Glomerular visceral epithelial cell (primary cell): ENCODE data around the gene OLFML1.

ENCODE experiments used
- DNase-seq: peaks from one replicate; pipeline ENCODE4 v3.0.0-alpha.2; 2016; ENCODE audit errors: extremely low spot score

The OLFML1 gene

DNA sequence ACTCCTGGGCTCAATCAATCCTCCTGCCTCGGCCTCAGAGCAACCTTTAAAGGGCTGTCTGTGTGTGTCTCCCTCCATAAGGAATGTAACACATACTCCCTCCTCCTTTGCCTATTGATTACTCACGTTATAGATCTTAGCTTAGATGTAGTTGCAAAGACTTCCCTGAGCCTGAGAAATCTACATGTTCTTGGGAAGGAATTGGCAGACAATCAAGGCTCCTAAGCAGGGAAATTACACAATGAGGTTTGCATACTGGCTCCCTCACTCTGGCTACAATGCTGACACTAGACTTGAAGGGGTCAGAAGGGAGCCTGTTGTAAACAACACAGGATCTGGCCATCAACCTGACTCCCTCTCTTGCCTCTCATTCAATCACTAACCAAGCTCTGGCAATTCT lies 5.2 kb upstream of the OLFML1 start:
- DNase-seq = no peak

DNA sequence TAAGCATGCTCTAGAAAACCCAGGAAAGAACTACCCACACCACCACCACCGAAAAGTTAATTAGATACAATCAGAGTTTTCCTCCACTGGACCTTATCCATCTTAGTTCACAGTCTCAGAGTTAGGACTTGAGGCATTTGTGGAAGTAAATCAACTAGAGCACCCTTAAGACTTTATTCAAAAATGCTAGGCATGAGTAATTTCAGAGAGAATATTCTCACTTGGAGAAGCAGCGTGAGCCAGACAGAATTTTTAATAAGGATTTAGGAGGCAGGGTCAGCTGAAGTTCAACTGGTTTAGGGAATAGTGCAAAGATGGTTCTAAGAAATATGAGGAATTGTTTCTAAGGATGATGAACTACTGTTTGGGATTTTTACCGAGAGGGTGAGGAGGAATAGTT lies 1.2 kb upstream of the OLFML1 start:
- DNase-seq = no peak

DNA sequence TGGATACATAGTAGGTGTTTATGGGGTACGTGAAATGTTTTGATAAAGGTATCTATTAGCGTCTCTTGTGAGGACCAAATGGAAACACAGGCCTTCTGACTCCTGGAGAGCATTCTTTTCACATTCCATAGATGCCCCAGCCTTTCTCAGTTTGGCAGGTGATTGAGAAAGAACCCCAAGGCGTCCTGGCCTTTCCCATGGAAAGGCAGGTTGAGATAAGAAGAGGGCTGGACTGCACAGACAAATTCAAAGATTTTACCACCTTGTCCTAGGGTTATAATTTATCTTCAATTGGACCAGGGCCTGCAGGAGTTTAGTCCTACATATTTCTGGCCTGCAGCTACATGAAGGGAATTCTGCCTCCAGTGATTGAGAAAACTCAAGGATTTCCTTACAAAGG lies 661 bp upstream of the OLFML1 start:
- no peak for DNase-seq

DNA sequence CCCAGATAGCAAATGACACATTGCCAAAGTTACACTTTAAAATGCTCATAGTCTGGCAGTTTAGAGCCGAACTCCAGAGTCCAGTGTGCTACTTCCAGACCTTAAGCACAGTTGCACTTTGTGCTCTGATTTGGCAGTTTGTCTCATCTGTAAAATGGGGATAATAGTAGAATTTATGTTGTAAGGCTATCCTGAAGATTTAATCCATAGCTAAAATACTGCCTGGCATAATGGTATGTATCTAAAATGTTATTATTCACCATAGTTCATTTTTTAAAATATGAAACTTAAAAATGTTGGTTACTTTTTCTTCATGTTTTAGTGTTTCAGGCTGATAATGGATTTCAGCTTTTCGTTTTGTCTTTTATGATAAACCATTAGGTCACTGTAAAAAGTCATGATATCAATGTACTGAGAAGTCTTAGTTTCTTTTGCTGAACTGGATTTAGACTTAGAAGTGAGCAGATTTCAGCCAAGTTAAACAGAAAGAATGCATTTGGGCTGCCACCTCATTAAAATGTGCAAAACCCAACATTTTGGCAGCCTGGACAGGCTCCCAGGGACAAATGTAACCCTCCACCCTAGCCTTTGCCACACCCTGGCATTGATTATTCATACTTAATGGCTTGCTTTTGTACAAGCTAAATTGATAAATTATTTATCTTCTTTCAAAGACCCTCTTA lies 933 bp downstream of the OLFML1 start:
- no peak for DNase-seq

DNA sequence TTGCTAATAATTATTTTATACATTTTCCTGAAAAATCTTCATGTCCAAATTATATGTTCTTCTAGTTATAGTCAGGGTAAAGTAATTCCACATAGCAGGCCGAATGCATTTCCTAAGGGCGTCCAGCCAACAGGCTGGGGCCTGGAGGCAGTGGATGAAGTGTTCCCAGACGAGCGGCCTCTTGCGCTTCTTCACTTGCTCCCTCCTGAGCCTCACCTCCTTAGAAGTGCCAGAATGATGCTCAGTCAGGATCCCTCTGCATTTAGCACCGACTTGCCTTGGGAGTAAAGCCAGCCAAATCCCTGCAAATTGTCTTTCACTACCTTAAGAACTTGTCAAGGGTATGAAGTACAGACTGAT lies 1.5 kb downstream of the OLFML1 start:
- DNase-seq = no peak

DNA sequence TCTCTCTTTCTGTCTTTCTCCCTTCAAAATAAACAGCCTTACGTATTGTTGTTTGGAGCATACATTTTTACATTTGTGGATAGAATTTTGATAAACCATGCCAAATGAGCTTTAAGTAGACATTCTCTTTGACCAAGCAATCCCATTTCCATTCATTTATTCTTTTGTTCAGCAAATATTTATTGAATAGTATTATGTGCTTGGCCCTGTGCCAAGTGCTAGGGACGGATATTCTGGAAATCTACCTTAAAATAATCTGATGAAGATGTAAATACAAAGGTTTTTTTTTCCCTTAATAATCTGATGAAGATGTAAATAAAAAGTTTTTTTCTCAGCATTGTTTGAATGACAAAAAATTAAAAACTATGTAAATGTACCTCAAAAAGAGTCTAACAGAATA lies 2.1 kb downstream of the OLFML1 start:
- DNase-seq = no peak

DNA sequence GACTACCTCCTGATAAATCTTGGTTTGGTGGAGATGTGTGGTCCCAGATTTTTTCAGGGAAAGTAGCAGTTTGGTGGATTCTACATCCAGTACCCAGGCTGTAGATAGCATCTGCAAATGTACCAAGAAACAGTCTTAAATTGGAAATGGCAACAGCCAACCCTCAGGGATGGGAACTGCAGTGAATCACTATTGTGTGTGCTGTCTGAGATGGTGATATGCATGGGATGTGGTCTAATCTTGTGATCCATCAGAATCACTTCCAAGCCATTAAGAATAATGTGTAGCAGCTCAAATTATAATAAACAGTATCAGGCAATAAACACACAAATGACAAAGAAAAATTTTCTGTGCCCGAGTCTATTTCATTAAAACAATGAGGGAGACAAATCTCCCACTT lies 3.4 kb downstream of the OLFML1 start:
- DNase-seq = no peak

DNA sequence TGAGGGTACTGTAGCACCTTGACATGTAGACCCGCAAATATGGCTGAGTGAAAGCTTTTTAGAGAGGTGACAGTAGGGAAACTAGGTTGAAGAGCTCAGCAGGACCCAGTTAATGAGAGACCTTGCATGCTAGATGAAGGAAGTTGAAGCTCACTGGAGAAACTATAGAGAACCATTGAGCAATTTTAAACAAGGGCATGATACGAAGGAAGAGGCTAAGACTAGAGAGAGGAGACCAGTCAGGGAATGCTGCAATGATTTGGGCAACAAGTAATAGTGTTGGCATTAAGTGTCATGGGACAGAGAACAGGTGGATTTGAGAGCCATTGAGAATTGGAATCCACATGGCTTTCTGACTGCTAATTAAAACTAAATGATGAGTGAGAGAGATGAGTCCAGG lies 4.1 kb downstream of the OLFML1 start:
- no peak for DNase-seq

DNA sequence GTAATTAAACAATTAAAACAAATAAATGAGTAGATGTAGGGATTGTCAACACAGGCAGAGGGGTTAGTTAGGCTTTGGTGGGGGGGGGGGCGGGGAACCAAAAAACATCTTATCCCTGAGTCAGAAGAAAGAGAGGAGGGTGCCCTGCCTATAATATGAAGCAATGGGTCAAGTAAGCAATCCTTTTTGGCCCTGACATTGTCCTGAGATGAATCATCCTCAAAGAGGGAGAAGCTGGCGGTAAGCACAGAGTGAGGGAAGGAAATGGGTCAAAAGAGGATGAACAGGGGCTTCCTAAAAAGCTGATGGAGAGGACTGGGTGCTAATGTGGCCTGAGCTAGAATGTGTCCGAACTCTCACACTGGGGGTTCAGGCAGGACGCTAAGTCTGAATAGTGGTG lies 4.7 kb downstream of the OLFML1 start:
- DNase-seq = no peak

DNA sequence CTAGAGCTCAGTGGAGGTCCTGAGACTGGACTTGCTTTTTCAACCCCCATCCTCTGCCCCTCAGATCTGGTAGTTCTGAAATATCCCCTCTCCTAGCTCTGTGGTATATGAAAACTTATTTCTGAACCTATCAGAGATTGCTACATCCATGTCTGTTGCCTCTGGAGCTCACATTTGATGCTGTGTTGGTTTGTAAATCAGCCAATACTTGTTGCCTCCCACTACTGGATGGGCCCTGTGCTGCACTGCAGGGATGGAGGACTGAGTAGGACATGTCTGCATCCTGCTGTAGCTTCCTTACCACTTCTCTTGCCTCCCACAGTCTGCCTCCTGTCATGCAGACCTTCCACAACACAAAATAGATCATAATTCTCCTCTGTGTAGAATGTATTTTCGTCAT lies 5.2 kb downstream of the OLFML1 start:
- no peak for DNase-seq

DNA sequence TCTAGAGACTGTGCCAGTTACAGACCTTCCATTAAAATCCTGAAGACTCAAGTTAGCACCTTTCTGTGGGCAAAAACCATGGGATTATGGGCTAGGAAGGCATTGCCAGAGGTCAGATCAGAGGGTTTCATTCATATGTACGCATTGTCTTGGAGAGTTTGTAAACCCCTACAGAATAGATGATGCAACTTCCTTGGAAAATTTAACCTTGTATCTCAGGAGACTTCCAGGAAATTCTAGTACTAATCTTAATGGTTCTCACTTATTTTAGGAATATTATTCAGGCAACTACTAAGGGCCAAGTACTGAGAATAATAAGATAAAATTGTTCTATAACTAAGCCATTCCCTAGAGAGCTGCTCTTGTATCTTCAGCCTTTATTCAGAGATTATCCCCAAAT lies 6.9 kb downstream of the OLFML1 start:
- no peak for DNase-seq

DNA sequence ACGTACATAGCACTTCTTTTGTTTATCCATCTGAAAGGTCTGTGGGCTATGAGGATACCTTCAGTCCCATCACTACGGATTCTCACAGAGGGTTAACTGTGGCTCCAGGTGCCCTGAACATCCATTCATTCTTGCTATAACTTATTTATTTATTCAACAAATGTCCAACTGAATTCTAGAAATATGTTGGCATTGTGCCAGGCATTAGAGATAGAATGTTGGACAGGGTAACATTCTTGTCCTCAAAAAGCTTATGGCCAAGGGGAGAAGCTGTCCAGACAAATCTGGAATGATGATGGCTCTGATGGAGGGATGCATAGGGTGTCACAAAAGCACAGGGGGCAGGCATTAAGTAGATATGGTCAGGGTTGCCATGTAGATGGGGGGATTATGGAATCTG lies 8.4 kb downstream of the OLFML1 start:
- DNase-seq = no peak

DNA sequence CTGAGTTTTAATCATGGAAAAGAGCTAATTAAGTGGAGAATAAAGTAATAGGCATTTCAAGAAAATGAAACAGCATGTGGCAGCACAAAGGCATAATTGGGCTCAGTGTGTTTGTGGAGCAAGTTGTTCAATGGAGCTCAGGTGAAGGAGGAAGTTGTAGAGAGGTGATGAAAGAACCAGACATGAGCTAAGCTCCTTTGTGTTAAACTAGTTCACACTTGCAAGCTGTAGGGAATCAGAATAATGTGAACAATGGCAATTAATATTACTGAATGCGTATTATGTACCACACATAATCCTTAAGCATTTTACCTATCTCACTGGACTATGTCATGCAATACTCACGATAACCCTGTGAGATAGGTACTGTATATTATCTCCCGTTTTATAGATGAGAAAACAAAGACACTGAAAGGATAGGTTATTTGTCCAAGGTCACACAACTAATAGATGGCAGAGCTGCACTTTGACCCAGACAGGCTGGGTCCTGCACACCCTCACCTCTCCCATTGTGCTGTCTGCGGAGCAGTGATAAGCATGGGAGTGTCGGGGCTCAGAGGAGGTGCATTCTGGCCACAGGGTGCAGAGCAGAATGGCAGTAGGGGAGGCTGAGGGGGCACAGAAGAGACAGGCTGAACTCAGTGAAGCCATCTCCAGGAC lies 8.9 kb downstream of the OLFML1 start:
- no peak for DNase-seq

DNA sequence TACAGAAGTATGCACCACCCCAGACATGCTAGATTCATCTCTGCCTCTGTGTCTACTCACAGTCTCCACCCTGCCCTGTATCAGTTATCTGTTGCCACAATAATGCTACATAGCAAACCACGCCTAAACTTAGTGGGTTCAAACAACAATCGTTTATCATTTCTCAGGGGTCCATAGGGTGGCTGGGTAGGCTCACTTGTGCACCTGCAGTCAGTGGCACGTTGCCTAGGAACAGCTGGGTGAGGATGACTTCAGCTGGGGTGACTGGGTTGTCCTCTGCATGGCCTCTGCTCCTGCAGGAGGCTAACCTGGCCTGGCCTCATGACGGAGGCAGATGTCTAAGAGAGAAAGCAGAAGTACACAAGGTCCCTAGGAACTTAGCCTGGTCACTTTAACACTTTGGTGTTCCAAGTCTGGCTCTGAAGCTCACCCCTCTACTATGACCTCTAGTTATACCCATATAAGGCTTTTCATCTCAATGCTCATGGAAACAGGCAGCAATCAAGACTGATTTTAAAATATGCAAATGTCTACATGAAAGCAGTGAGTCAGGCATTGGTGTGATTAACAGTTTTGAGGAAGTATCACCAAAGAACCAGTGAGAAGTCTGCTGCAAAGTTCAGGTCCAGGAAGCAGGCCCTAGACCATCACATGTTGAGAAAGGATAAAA lies 10.7 kb downstream of the OLFML1 start:
- DNase-seq = no peak

DNA sequence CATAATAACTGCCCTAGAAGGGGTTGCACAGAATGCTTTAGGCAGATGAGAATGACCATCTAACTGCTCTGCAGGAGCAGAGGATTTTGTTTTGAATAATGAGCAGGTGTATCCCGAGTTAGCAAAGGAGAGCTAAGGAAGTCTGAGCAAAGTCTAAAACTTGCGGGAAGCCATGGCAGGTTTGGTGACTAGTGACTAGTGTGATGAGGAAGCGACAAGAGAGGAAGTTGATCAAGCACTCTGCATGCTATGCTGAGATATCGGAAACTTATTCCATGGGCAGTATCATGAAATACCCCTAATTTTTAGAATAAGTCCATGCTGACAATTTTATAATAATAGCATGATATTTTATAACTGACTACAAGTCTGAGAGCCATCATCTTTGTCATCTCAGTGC lies 12.9 kb downstream of the OLFML1 start:
- DNase-seq = no peak

DNA sequence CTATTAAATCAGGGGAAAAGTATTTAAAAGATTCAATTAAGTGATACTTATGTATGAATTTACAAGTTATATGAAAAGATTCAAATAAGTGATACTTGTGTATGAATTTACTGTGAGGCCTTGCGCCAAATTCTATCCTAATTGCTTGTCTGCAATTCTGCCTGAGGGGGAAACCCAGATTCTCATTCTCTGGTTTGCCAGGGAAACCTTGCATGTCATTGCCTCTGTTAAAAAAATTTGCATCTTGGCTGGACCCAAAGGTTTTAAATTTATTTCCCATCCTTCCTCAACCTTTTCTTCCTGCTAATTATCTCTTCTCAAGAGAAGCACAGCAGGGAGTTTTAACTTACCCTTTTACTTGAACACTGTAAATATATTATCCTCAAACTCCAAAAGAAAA lies 13.8 kb downstream of the OLFML1 start:
- no peak for DNase-seq

DNA sequence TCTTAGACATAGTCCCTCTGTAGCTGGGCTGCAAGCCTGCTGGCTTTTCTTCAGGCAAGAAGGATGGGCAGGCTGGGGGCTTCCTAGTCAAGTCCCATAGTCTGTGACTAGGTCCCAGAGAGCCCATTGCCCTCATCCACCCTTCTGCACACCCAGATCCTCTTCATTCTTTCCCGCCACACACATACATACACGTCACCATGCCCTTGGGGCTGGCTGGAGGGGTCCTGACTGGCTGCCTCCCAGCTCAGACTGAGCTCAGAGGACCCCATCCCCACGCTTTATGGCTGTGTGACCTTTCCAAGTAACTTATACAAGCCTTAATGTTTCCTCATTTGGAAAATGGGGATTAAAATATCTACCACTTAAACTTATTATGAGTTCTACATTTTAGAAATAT lies 14.9 kb downstream of the OLFML1 start:
- no peak for DNase-seq

DNA sequence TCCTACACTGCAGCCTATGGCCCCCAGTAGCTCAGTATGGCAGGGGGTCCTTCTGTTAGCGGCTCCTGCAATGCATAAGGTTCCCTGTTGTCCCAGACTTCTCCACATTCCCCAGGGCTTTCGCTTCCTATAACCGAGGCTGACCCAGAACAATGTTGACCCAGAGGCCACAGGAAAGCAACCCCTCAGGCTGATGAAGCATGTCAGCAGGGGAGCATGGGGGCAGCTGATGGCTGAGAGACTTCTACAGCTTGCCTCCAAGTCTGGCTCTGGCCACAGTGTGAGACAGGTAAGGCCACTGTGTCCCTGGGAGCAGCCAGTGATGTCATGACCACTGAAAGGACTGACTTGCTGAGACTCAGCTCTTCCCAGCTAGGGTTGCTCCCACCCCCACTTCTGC lies 15.9 kb downstream of the OLFML1 start:
- no peak for DNase-seq

DNA sequence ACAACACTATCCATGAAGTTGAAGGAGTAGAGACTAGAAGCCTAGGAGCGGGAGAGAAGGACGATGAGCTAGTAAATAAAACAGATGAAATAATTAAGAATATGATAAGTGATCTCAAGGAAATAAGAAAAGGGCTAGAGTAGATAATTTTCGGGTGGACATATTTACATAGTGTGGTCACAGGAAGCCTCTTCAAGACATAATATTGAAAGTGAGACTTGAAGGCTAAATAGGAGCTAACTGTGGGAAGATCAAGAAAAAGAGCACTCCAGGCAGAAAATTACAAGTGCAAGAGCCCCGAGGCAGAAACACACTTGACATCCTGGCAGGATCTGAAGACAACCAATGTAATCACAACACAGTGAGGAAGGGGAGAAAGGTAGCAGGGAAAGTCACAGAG lies 16.6 kb downstream of the OLFML1 start:
- DNase-seq = no peak

DNA sequence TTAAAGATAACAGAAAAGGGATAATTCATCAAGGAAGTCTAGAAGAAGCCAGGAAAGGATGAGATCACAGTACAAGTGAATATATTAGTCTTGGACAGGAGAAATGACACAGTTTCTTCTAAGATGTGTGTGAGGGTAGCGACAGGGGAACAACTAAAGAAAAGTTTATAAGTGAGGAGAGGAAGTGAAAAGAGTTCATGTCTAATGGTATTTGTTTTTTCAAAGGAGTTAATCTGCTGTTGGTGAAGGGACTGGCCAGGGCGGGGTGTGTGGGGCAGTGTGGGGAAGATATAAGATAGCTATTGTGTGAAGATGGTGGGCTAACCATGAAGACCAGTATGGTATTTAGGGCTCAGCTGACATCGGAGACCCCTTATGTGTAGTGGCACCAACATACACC lies 20.9 kb downstream of the OLFML1 start:
- no peak for DNase-seq

DNA sequence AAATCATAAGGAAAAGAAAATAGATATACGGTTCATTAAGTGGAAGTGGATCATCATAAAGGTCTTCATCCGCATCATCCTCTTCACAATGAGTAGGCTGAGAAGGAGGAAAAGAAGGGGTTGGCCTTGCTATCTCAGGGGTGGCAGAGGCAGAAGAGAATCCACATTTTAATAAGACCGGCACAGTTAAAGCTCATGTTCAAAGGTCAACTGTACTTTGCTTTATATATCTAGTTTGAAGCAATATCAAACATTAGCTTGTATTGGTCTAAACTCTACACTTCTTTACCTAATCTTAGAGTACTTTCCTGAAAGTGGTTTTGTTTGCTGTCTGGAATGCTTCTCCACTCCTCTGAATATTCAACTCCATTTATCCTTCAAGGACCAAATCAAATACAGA lies 22.8 kb downstream of the OLFML1 start:
- DNase-seq = no peak

DNA sequence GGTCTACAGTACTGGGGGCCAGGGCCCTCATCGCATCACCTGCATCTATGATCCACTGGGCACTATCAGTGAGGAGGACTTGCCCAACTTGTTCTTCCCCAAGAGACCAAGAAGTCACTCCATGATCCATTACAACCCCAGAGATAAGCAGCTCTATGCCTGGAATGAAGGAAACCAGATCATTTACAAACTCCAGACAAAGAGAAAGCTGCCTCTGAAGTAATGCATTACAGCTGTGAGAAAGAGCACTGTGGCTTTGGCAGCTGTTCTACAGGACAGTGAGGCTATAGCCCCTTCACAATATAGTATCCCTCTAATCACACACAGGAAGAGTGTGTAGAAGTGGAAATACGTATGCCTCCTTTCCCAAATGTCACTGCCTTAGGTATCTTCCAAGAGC lies 24.7 kb downstream of the OLFML1 start:
- no peak for DNase-seq

DNA sequence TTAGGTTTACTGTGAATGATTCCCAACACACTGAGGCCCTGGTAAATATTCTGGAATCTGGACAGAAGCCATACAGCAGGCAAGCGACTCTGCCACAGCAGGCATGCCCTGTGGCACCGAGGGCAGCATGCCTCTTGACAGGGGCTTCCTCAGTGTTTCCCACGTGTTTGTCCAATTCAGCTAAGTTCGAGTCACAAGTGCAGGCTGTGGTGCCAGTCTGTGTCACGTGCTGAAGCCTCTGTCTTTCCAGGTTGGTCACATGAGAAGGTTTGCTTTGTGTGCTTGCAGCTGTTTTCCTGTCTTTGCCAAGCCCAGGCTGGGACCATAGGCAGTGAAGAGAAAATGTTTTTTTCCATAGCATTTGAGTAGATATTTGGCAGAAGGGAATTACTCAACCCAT lies 26.1 kb downstream of the OLFML1 start:
- DNase-seq = no peak
